Stimulated activated CD4-positive, alpha-beta T cell treated with anti-CD3 and anti-CD28 coated beads, Interleukin-1b, Interleukin-23, amount 100 ng/mL, for 1 hour (primary cell): ENCODE measurements around the gene BPGM.

Experiments used
- DNase-seq, 2 donors: peaks; one replicate each; pipeline ENCODE4 v3.0.0-alpha.2; 2020; ENCODE audit warnings: low read depth in 2 of 2

The BPGM gene

GRCh38 chr7:134646425-134647305 lies at the start of gene BPGM:
Gene BPGM (plus strand): TSS chr7:134646853. CDS start chr7:134661508, 14,655 bp downstream.
- DNase-seq: peak; percentile 82 to 95

GRCh38 chr7:134599371-134599770 lies 47.3 kb upstream of the BPGM start:
- DNase-seq: no peak

GRCh38 chr7:134601459-134601858 lies 45.2 kb upstream of the BPGM start:
- no peak for DNase-seq

GRCh38 chr7:134602881-134603451 lies 43.7 kb upstream of the BPGM start:
- DNase-seq: no peak

- DNase-seq: peak; percentile 1 to 14
Observed at GRCh38 chr7:134605978-134606923, 40.4 kb upstream of the BPGM start.

- DNase-seq: no peak
Observed at GRCh38 chr7:134611611-134612151, 35.0 kb upstream of the BPGM start.

- DNase-seq: no peak
Observed at GRCh38 chr7:134612197-134612596, 34.5 kb upstream of the BPGM start.

- DNase-seq: no peak
Observed at GRCh38 chr7:134613623-134614347, 32.9 kb upstream of the BPGM start.

- no peak for DNase-seq
Observed at GRCh38 chr7:134616611-134617010, 30.0 kb upstream of the BPGM start.

GRCh38 chr7:134618756-134619530 lies 27.7 kb upstream of the BPGM start:
- DNase-seq: no peak

- DNase-seq: no peak
Observed at GRCh38 chr7:134619627-134620331, 26.9 kb upstream of the BPGM start.

- no peak for DNase-seq
Observed at GRCh38 chr7:134622303-134622995, 24.2 kb upstream of the BPGM start.

- DNase-seq: no peak
Observed at GRCh38 chr7:134623193-134623592, 23.5 kb upstream of the BPGM start.

GRCh38 chr7:134625550-134625949 lies 21.1 kb upstream of the BPGM start:
- no peak for DNase-seq

- DNase-seq: no peak
Observed at GRCh38 chr7:134627109-134627774, 19.4 kb upstream of the BPGM start.

GRCh38 chr7:134627775-134628153 lies 18.9 kb upstream of the BPGM start:
- no peak for DNase-seq

GRCh38 chr7:134629445-134629844 lies 17.2 kb upstream of the BPGM start:
- DNase-seq: no peak

GRCh38 chr7:134630237-134630636 lies 16.4 kb upstream of the BPGM start:
- DNase-seq: no peak

GRCh38 chr7:134630893-134631292 lies 15.8 kb upstream of the BPGM start:
- no peak for DNase-seq
